ENCODE data around the gene PPT2. TPM values are rescaled to one million over a fixed set of nuclear protein-coding genes. Genes with fewer than 3 reads are reported as not detected.

Gene PPT2
- total and polyA plus RNA-seq, 2 of the 13 experiments (the other 11 are each of a cell fraction or from before 2014, with no cell fraction given) = 39.2 to 61.8 TPM

DNA sequence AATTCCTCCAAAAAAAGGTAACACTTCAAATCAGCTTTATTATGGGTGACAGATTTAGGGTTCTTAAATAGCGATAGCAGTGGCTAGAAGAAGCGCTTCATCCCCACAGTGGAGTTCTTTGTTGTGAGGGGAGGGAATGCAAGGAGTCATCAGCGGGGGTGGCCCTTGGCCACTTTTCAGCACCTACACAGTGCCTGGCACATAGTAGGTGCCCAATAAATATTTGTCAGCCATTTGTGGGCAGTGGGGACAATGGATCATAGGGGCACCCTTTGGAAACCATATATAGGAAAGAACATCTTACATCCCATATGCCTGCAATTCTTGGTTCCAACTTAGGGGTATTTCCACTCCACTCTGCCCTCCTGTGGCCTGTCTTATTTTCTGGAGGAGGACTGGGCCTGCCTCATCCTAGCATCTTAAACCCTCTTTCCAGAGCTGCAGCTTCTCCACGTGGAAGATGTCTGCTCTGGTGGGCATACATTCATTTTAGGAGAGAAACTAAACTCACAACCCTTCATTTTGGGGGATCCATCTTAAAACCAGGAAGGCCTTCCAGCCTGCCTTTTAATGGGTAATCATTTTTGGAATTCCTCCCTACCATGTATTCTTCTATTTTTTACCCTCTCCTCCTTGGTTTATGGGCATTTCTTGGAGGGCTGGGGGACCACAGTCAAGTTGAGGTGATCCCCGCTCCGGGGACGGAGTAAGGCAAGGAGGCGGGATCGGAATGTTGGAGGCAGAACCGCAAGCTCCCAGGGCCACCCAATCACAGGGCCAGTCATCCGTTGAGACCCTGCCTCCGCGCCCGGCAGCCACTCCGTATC lies 41.1 kb downstream of the PPT2 start (continued):
- TF ChIP-seq RARG (CRISPR knock-in tag; IDR thresholded peaks at IDR 0.05; ENCODE audit: low read depth) (no peak), ZNF543 (CRISPR knock-in tag; IDR thresholded peaks at IDR 0.05) (no peak), KMT2B (CRISPR knock-in tag; IDR thresholded peaks at IDR 0.05) (no peak), MXI1 (IDR thresholded peaks at IDR 0.05; ENCODE audit: borderline replicate concordance, low read depth, low read length) (no peak), MYC (CRISPR knock-in tag; IDR thresholded peaks at IDR 0.05; ENCODE audit: borderline replicate concordance) (no peak), NCOA5 (CRISPR knock-in tag; IDR thresholded peaks at IDR 0.05) (no peak), ZNF780A (CRISPR knock-in tag; IDR thresholded peaks at IDR 0.05) (no peak), ZNF12 (CRISPR knock-in tag; IDR thresholded peaks at IDR 0.05) (no peak), ATF2 (CRISPR knock-in tag; IDR thresholded peaks at IDR 0.05) (no peak), ZNF790 (CRISPR knock-in tag; IDR thresholded peaks at IDR 0.05; ENCODE audit: borderline replicate concordance) (peak; percentile 40; the same call in 1 of the 2 replicates), ZNF816 (CRISPR knock-in tag; IDR thresholded peaks at IDR 0.05; ENCODE audit: borderline replicate concordance) (peak; percentile 54; the same call in 1 of the 2 replicates), ZNF564 (CRISPR knock-in tag; IDR thresholded peaks at IDR 0.05) (no peak), ZNF317 (CRISPR knock-in tag; IDR thresholded peaks at IDR 0.05) (no peak), PHB2 (IDR thresholded peaks at IDR 0.05; ENCODE audit: partially characterized antibody) (no peak), U2AF2 (IDR thresholded peaks at IDR 0.05; ENCODE audit: low read depth, low read length) (no peak), NRL (CRISPR knock-in tag; IDR thresholded peaks at IDR 0.05; ENCODE audit: borderline replicate concordance) (no peak), TEAD2 (CRISPR knock-in tag; IDR thresholded peaks at IDR 0.05) (no peak)
- TF ChIP-seq, protein P1, sequence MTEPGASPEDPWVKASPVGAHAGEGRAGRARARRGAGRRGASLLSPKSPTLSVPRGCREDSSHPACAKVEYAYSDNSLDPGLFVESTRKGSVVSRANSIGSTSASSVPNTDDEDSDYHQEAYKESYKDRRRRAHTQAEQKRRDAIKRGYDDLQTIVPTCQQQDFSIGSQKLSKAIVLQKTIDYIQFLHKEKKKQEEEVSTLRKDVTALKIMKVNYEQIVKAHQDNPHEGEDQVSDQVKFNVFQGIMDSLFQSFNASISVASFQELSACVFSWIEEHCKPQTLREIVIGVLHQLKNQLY (CRISPR knock-in tag; IDR thresholded peaks at IDR 0.05) = no peak
- TF ChIP-seq, protein P2, sequence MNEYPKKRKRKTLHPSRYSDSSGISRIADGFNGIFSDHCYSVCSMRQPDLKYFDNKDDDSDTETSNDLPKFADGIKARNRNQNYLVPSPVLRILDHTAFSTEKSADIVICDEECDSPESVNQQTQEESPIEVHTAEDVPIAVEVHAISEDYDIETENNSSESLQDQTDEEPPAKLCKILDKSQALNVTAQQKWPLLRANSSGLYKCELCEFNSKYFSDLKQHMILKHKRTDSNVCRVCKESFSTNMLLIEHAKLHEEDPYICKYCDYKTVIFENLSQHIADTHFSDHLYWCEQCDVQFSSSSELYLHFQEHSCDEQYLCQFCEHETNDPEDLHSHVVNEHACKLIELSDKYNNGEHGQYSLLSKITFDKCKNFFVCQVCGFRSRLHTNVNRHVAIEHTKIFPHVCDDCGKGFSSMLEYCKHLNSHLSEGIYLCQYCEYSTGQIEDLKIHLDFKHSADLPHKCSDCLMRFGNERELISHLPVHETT (CRISPR knock-in tag; conservative IDR thresholded peaks at IDR 0.05) = no peak
- TF ChIP-seq, protein P3, sequence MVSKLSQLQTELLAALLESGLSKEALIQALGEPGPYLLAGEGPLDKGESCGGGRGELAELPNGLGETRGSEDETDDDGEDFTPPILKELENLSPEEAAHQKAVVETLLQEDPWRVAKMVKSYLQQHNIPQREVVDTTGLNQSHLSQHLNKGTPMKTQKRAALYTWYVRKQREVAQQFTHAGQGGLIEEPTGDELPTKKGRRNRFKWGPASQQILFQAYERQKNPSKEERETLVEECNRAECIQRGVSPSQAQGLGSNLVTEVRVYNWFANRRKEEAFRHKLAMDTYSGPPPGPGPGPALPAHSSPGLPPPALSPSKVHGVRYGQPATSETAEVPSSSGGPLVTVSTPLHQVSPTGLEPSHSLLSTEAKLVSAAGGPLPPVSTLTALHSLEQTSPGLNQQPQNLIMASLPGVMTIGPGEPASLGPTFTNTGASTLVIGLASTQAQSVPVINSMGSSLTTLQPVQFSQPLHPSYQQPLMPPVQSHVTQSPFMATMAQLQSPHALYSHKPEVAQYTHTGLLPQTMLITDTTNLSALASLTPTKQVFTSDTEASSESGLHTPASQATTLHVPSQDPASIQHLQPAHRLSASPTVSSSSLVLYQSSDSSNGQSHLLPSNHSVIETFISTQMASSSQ (IDR thresholded peaks at IDR 0.05; ENCODE audit: low read depth) = no peak
- TF ChIP-seq, protein P3 (CRISPR knock-in tag; IDR thresholded peaks at IDR 0.05; ENCODE audit: borderline replicate concordance) = no peak
- TF ChIP-seq, protein P4, sequence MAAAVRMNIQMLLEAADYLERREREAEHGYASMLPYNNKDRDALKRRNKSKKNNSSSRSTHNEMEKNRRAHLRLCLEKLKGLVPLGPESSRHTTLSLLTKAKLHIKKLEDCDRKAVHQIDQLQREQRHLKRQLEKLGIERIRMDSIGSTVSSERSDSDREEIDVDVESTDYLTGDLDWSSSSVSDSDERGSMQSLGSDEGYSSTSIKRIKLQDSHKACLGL (CRISPR knock-in tag; IDR thresholded peaks at IDR 0.05) = no peak
